ENCODE measurements around the gene TYROBP.

The TYROBP gene

GRCh38 chr19:35882114-35882832 is 25.8 kb downstream of the TYROBP start:
- peak; percentile 53 for DNase-seq (ENCODE audit: low read depth)
- H3K4me3 ChIP-seq (ENCODE audit: low read depth, low read length): no peak overlapping the region
- peak; percentile 53 for TF ChIP-seq CTCF (IDR thresholded peaks at IDR 0.05; ENCODE audit: control insufficient read depth, extremely low read depth, insufficient read depth)

- no peak overlapping the region for H3K4me3 ChIP-seq (ENCODE audit: low read depth, low read length)
- TF ChIP-seq CTCF (IDR thresholded peaks at IDR 0.05; ENCODE audit: control insufficient read depth, extremely low read depth, insufficient read depth): no peak
- peak; percentile 58 for DNase-seq (ENCODE audit: low read depth)
Measured at GRCh38 chr19:35879770-35880317, 28.3 kb downstream of the TYROBP start.

- no peak for TF ChIP-seq CTCF (IDR thresholded peaks at IDR 0.05; ENCODE audit: control insufficient read depth, extremely low read depth, insufficient read depth)
- no peak overlapping the region for H3K4me3 ChIP-seq (ENCODE audit: low read depth, low read length)
- no peak for DNase-seq (ENCODE audit: low read depth)
Measured at GRCh38 chr19:35879068-35879467, 29.0 kb downstream of the TYROBP start.

GRCh38 chr19:35874392-35874930 is 33.6 kb downstream of the TYROBP start:
- TF ChIP-seq CTCF (IDR thresholded peaks at IDR 0.05; ENCODE audit: control insufficient read depth, extremely low read depth, insufficient read depth): no peak

GRCh38 chr19:35872180-35872579 is 35.9 kb downstream of the TYROBP start:
- no peak for DNase-seq (ENCODE audit: low read depth)
- no peak for TF ChIP-seq CTCF (IDR thresholded peaks at IDR 0.05; ENCODE audit: control insufficient read depth, extremely low read depth, insufficient read depth)
- no peak overlapping the region for H3K4me3 ChIP-seq (ENCODE audit: low read depth, low read length)

More at GRCh38 chr19:35874392-35874930, 33.6 kb downstream of the TYROBP start:
- DNase-seq (ENCODE audit: low read depth): no peak
- no peak overlapping the region for H3K4me3 ChIP-seq (ENCODE audit: low read depth, low read length)

GRCh38 chr19:35871611-35872010 is 36.5 kb downstream of the TYROBP start:
- no peak overlapping the region for H3K4me3 ChIP-seq (ENCODE audit: low read depth, low read length)
- no peak for DNase-seq (ENCODE audit: low read depth)
- no peak for TF ChIP-seq CTCF (IDR thresholded peaks at IDR 0.05; ENCODE audit: control insufficient read depth, extremely low read depth, insufficient read depth)

Measured in LNCaP clone FGC (cell line).